ENCODE data around the gene KY.

The KY gene

GRCh38 chr3:134667956-134668355, 17.1 kb upstream of the KY start:
- no peak for DNase-seq (ENCODE audit: low spot score)

- DNase-seq (ENCODE audit: low spot score) = no peak
Observed at GRCh38 chr3:134667406-134667805, 16.6 kb upstream of the KY start.

- no peak for DNase-seq (ENCODE audit: low spot score)
Observed at GRCh38 chr3:134666885-134667284, 16.1 kb upstream of the KY start.

GRCh38 chr3:134666466-134666865, 15.6 kb upstream of the KY start:
- DNase-seq (ENCODE audit: low spot score) = no peak

DNA sequence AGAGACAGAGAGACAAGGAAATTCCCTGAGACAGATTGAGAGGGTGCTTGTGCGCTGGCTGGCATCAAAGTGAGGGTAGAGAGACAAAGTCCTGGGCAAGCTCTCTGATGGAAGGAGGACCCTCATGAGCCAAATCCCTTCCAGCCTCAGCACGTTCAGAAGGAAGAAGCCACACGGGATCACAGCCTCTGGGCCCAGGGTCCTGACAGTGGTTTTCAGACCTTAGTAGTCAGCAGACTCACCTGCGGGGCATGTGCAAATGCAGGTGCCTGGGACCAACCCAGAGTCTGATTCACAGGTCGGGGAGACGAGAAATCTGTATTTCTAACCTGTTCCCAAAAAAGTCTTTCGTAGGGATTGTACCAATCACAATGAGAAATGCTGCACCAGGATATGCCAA, 15.2 kb upstream of the KY start:
- no peak for DNase-seq (ENCODE audit: low spot score)

DNA sequence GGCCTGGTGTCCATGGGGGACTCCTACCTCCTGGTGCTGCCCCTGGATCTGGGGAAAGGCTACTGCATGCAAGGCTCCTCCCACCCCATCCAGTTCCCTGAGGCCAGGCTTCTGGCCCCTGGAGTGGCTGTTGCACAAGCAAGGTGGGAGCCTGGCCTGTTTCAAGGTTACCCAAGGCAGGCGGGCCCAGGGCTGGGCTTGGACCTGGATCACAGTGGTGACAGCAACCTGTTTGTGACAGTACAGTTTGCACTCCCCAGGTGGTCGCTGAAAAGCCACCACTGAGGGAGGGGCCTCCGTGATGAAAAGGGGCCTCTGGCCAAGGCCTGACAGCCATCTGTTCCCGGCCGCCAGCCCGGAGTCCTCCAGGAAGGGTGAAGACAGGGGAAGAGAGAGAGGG, 14.4 kb upstream of the KY start:
- DNase-seq (ENCODE audit: low spot score) = no peak

- no peak for DNase-seq (ENCODE audit: low spot score)
Observed at GRCh38 chr3:134663721-134664456, 13.1 kb upstream of the KY start.

DNA sequence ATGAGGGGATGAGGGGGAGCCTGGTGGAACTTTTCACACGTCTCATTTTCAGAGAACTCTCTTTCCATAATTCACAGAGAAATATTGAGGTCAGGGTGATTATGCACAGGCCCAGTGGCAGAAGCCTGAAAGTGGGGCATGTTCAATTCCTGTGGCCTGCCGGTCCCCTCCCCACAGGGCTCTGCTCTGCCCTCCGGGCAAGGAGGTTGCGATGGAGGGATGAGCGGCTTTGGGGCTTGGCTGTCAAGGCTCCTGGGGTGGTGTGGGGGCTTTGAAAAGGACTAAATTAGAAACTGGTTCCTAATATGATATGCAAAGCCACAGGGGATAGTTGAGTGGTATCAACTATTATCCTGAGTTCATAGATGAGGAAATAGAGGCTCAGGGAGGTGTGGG, 9.2 kb upstream of the KY start:
- no peak for DNase-seq (ENCODE audit: low spot score)

- DNase-seq (ENCODE audit: low spot score) = no peak
Observed at GRCh38 chr3:134659391-134660045, 8.7 kb upstream of the KY start.

DNA sequence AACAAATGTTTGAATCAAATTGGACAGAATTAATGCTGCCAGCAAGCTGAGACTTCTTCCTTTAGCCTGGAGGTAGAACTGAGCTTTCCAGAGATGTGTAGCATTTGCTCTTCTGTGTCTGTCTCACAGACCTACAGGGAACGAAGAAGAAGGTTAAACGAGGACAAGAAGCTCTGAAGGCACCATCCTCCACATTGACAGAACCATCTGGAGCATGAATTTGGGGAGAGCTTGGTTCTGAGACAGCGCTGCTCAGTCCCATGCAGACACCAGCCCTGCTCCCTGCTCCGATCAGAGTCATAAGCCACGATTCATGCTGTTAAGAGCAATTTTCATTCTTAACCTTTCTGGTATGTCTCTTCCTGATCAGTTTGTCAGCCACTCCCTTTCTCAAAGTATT, 7.7 kb upstream of the KY start:
- no peak for DNase-seq (ENCODE audit: low spot score)

DNA sequence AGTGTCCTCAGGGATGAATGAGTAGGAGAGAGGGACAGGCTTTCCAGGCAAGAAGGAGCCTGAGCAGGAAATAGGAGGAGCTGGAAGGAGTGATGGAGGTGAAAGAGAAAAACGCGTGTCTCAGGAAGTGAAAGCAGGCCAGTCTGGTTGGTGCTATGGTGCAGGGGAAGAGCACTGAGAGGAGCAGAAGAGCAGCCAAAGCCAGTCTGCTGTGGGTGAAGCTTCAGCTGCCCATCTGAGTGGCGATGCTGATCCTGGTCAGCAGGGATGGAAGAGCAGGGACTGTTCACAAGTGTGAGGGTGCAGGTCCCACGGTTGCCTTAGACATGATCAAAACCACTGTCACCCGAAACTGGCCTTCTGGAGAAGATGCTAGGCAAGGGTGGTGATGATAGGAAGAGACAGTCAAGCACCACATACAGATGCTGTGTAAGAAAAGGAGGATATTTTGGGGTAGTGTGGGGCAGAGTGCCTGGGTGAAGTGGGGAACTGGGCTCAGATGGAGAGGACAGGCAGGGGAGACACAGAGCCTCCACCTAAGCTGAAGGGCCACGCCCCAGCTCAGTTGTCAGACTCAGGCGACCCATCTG, 5.5 kb upstream of the KY start:
- DNase-seq (ENCODE audit: low spot score) = no peak

GRCh38 chr3:134655706-134656105, 4.9 kb upstream of the KY start:
- no peak for DNase-seq (ENCODE audit: low spot score)

GRCh38 chr3:134654031-134654430, 3.2 kb upstream of the KY start:
- no peak for DNase-seq (ENCODE audit: low spot score)

DNA sequence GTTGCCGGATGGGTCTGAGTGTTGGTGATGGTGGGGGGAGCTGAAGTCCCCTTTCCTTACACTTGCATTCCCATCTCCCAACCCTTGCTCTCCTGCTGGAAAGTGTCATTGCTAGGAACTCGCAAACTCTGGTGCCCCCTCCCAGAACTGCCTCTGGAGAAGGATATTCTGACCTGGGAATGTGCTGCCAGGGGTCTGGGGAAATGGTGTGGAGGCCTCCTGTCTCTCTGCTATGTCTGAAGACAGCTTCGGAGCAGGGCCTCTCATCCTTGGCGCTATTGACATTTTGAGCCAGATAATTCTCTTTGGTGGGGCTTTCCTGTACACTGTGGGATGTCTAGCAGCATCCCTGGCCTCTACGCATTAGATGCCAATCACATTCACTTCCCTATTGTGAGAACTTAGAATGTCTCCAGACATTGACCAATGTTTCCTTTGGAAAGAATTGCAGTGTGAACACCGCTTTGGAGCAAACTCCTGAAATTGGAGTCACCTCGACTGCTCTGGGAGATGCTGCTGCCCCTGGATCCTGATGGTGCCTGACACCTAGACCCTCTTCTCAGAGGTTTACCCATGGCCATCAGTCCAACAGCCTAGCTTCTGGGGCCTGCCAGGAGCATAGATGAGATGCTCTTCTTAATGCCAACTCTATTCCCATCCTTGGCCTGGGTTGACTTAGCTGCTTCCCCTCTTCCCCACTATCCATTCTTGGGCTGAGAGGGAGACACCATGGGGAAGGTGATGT, 2.2 kb upstream of the KY start:
- DNase-seq (ENCODE audit: low spot score) = no peak

- DNase-seq (ENCODE audit: low spot score) = no peak
Observed at GRCh38 chr3:134652409-134652831, 1.6 kb upstream of the KY start.

- DNase-seq (ENCODE audit: low spot score) = no peak
Observed at GRCh38 chr3:134651347-134652041, 672 bp upstream of the KY start.

GRCh38 chr3:134649106-134649705, 1.6 kb downstream of the KY start:
- DNase-seq (ENCODE audit: low spot score) = no peak

DNA sequence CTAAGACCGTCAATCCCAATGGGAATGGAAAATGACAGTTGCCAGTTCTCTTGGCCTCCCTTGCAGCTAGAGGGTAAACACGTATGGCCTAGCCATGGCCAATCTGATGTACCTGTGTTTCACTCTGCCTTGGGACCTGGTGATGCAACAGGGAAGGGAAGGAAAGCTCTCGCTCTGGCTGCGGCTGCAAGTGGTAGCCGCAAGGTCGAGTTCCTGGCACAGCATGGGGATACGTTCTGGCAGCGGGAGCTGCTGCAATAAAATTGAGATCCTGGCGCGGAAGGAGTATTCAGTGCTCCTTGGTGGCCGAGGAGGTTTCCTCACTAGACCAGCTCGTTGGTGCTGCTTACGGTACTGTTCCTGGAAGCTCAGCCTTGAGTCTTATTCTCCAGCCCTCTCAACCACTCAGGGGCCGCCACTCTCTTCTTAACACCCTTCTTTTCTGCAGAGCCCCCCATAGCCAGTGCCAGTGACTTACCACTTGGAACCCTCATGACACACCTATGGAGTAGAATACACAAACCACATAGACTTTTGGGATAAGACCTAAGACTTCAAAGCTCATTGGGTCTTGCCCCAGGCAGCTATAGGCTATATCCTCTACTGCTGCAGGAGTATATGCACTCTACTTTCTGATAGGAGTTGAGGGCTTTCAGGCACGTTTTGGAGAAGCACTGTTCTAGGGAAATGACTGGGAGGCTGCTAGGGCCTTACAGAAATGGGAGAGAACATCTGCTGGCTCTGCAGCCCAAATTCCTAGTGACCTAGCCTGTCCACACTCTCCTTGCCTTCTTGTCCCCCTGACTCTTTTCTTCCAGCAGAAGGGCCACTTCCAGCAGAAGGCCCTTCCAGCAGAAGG, 2.7 kb downstream of the KY start:
- DNase-seq (ENCODE audit: low spot score) = no peak

DNA sequence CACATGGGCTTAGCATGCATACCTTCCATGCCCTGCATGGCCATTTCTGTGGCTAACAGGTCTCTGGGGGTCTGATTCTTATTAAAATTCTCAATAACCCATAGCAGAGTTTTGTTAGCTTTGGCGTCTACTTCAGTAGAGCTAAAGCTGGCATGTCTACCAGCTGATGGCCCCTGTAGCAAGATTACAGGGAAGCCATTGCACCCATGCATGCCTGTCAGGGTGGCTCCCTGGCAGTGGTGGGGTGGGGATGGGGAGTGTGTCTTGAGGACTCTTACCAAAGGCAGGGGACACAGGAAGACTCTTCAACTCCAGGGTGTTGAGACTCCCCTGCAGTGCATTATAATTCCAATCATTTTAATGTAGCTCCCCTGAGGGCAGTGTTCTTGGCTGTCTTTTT, 4.7 kb downstream of the KY start:
- no peak for DNase-seq (ENCODE audit: low spot score)

GRCh38 chr3:134645515-134645914, 5.3 kb downstream of the KY start:
- DNase-seq (ENCODE audit: low spot score) = no peak

All from NAMALWA (cell line).